ENCODE data around the gene KIAA0586.

The KIAA0586 gene

DNA sequence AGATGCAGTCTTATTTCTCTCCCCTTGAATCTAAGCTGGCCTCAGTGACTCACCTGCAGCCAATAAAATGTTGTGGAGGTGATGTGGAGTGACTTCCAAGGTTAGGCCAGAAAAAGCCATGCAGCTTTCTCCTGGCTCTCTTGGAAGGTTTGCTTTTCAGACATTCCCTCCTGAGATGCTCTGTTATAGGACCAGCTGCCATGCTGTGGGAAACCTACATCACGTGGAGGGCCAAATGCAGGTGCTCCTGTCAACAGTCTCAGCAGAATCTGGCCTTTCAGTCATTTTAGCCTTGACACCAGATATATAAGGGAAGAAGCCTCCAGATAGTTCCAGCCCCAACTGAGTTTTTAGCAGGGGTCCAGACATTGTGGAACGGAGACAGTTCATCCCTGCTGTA is 172.2 kb downstream of the KIAA0586 start:
- DNase-seq: no peak
